KG1 (cell line): Measurements from ENCODE around the gene PDE4D.

Experiments
- DNase-seq: peaks from one replicate; lab custom pipeline; 2025; lab: John Stamatoyannopoulos, UW

Gene PDE4D

DNA sequence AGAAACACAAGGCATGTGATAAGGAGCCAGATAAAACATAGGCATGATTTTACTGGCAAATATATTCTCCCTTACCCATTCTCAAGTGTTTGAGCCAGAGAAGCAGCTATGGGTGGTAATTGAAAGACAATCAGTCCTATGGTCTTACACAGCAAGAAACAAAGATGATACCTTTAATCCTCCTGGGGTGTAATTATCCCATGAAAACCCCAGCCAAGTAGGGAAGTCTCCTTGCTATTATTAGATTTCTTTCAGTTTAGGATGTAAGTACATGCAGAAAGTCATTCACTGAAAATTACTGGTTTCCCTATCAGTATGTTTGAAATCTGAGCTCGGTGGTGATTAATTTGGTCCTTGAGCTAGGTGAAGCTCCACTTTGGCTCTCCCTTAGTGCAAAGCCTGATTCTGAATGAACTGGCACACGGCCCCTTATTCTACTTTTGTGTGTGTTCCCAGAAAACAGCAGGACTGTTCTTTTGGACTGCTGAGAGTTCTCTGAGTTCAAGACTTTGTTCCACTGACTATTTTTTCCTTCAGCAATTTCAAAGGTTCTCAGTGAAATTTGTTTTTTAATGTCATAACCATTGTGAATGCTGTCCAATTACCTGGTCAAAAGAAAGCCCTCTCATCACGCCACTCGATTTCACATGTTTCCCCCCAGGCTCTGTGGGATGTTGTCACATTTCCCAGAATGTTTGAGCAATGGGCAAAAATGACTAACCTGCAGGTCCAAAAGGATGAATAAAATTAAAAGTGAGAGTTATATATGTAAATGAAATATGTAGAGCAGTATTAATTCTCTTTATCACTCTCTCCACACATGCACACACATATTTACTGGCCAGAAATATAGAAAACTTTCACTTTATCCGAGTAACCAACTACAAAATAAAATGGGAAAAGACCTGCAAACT lies 967.6 kb downstream of the PDE4D start:
- DNase-seq: no peak

DNA sequence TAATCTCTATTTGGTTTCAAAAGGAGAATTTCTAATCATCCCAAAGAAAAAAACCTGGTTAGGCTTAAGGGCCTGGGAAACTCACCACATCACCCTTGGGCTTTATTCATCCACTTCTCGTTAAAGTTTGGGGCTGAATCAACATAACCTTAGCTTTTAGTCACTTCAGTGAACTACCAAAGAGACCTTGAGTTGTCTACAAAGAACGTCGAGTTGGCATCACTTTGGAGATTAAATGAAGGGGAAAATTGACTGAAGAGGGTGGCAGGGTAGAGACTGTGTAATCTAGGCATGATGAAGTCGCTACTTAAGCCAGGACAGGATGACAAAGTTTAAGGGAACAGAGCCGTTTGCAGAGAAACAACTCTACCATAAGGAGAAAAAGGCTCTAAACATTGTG lies 969.2 kb downstream of the PDE4D start:
- no peak for DNase-seq

DNA sequence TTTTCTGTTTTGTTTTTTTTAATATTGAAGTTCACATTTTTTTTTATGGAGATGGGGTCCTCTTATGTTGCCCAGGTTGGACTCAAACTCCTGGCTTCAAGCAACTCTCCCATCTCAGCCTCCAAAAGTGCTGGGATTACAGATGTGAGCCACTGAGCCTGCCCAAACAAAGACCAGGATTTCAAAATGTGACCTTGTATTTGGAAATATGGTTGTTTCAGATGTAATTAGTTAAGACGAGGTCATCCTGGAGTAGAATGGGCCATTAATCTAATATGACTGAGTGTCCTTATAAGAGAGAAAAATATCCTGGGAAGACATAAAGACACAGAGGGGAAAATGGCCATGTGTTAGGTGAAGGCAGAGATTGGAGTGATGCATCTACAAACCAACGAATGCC lies 970.2 kb downstream of the PDE4D start:
- DNase-seq: no peak

DNA sequence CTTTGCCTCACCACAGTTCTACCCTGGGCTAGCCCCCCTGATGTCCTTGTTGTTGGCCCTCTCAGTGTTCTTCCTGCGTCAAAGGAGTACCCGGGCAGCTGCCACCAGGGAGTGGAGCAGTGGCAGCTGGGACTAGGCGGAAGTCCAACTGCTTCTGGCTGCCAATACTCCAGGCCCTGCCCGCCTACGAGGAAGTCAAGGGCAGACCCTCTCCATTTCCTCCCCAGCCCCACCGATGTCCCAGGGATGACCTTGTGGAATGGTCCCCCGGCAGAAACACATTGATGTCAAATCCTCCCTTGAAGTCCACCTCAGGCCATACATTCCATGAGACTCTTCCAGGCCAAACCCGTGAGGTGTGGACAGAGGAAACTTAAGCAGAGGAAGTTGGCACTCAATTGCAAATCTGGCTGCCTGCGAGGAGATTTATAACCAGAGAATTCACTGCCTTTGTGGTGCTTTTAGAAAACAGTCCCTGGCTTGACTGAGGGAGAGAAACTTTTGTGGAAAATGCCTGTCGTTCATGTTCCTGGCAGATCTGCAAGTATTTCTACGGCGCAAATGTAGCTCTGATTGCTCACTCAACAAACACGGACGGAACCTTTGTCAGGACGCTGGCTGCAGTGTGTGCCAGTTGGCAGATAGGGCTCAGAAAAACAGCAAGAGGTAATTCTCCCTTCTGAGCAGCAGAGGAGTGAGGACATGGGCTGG lies 970.9 kb downstream of the PDE4D start:
- DNase-seq: no peak

DNA sequence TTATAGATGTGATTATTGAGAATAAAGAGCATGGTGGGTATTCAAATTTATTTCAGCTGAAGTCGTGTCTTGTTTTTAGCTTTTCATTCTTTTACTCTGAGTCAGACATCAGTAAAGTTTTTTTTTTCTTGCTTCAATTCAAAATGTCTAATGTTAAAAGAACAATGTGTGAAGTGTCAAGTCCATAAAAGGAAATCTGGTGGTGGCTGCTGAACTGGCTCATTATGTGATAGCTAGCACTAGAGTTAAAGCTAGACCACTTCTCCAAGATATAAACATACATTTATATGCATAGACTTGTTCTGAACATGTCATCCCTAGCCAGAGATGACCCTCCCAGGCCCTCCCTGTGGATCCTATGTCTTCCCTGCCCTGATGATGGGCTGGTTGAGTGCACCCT lies 972.4 kb downstream of the PDE4D start:
- DNase-seq: no peak

DNA sequence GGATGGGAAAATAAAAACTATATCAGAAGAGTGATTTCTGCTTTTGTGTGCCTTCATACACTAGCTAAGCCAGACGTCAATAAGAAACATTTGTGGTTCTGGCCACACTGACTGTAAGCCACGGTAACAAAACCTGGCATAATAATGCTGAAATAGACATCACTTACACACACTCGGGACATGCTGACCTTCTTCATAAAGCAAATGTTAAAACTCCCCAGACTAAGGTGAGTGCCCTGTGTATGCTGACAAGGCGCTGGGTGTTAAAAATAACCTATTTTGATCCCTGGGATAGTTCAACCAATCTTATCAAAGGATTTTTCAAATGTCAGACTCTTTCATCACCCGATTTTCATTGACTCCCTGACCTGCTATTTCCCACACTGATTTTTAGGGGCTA lies 973.7 kb downstream of the PDE4D start:
- no peak for DNase-seq
